ENCODE measurements around the gene COA3.

COA3 gene

GRCh38 chr17:42818379-42818778, 19.9 kb upstream of the COA3 start:
- no peak for DNase-seq (ENCODE audit: low read depth in 1 of 2, low spot score in 1 of 2)

GRCh38 chr17:42817866-42818265, 19.4 kb upstream of the COA3 start:
- DNase-seq (ENCODE audit: low read depth in 1 of 2, low spot score in 1 of 2), result no peak

- no peak for DNase-seq (ENCODE audit: low read depth in 1 of 2, low spot score in 1 of 2)
These were observed 16.3 kb upstream of the COA3 start for GRCh38 chr17:42814633-42815399.

GRCh38 chr17:42809250-42809649, 10.7 kb upstream of the COA3 start:
- DNase-seq (ENCODE audit: low read depth in 1 of 2, low spot score in 1 of 2), result no peak

- DNase-seq (ENCODE audit: low read depth in 1 of 2, low spot score in 1 of 2), result no peak
These were observed 7.7 kb upstream of the COA3 start for GRCh38 chr17:42806249-42806648.

GRCh38 chr17:42804918-42805367, 6.4 kb upstream of the COA3 start:
- no peak for DNase-seq (ENCODE audit: low read depth in 1 of 2, low spot score in 1 of 2)

GRCh38 chr17:42803074-42803883, 4.8 kb upstream of the COA3 start:
- no peak for DNase-seq (ENCODE audit: low read depth in 1 of 2, low spot score in 1 of 2)

- DNase-seq (ENCODE audit: low read depth in 1 of 2, low spot score in 1 of 2), result no peak
These were observed 507 bp downstream of the COA3 start for GRCh38 chr17:42798011-42798382.

- no peak for DNase-seq (ENCODE audit: low read depth in 1 of 2, low spot score in 1 of 2)
These were observed 1.2 kb downstream of the COA3 start for GRCh38 chr17:42797067-42798007.

- DNase-seq (ENCODE audit: low read depth in 1 of 2, low spot score in 1 of 2), result no peak
These were observed 2.3 kb downstream of the COA3 start for GRCh38 chr17:42796066-42796758.

- DNase-seq (ENCODE audit: low read depth in 1 of 2, low spot score in 1 of 2), result no peak
These were observed 3.0 kb downstream of the COA3 start for GRCh38 chr17:42795465-42795864.

- DNase-seq (ENCODE audit: low read depth in 1 of 2, low spot score in 1 of 2), result no peak
These were observed 3.4 kb downstream of the COA3 start for GRCh38 chr17:42795061-42795460.

- no peak for DNase-seq (ENCODE audit: low read depth in 1 of 2, low spot score in 1 of 2)
These were observed 6.0 kb downstream of the COA3 start for GRCh38 chr17:42792545-42792944.

- DNase-seq (ENCODE audit: low read depth in 1 of 2, low spot score in 1 of 2), result no peak
These were observed 6.6 kb downstream of the COA3 start for GRCh38 chr17:42791948-42792347.

- no peak for DNase-seq (ENCODE audit: low read depth in 1 of 2, low spot score in 1 of 2)
These were observed 11.2 kb downstream of the COA3 start for GRCh38 chr17:42787266-42787665.

- DNase-seq (ENCODE audit: low read depth in 1 of 2, low spot score in 1 of 2), result no peak
These were observed 13.5 kb downstream of the COA3 start for GRCh38 chr17:42784811-42785592.

- DNase-seq (ENCODE audit: low read depth in 1 of 2, low spot score in 1 of 2), result no peak
These were observed 14.1 kb downstream of the COA3 start for GRCh38 chr17:42784409-42784808.

GRCh38 chr17:42783791-42784138, 14.7 kb downstream of the COA3 start:
- DNase-seq (ENCODE audit: low read depth in 1 of 2, low spot score in 1 of 2), result no peak

GRCh38 chr17:42783062-42783790, 15.3 kb downstream of the COA3 start:
- no peak for DNase-seq (ENCODE audit: low read depth in 1 of 2, low spot score in 1 of 2)

All from stimulated activated CD4-positive, alpha-beta T cell treated with anti-CD3 and anti-CD28 coated beads, Interleukin-15, amount 100 ng/mL, for 1 hour (primary cell).